NT2/D1 (cell line): ENCODE measurements around the gene JAKMIP2.

ENCODE experiments used
- SUZ12 ChIP-seq: IDR thresholded peaks from 2 replicates; pipeline ENCODE4 v1.6.1; 2011; ENCODE audit not compliant: insufficient read length, insufficient read depth; ENCODE audit errors: extremely low read depth
- YY1 ChIP-seq: IDR thresholded peaks from 2 replicates; pipeline ENCODE4 v1.6.1; 2011; ENCODE audit not compliant: insufficient read length, insufficient read depth
- ZNF274 ChIP-seq: IDR thresholded peaks from 2 replicates; pipeline ENCODE4 v1.6.1; 2011; ENCODE audit warnings: mild to moderate bottlenecking, low read depth, low read length

DNA sequence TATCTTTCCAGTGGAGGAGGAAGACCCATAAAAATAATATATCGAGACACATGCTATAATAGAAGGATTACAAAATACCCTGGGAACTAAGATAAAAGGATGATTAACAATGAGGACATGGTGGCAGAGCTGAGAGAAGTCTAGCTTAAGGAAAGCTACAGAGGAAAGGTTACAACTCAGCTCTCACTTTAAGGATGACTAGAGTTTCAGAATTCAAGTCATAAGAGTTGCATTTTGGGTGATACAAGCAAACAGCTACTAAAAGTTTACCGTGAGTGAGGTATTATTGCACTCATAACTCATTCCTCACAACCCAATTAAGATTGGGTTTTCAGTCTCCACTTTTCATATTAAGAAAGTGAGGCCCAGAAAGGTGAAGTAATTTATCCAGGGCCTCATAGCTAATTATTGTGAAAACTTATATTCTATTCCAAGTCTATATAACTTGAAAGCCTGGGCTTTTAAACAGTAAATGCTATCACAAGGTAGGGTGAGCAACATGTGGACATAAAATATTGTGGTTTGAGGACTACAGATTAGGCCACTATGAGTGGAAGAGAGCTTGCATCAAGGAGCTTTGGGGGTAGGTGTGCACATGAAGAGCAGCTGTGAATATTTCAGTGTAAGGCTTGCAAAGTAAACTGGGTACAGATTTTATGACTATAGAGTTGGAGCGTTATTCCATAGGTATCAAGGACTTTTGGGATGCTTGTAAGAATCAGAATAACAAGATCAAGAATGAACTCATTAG is 28.0 kb downstream of the JAKMIP2 start:
- TF ChIP-seq ZNF274 = no peak
- no peak for TF ChIP-seq YY1
- no peak for TF ChIP-seq SUZ12
